DND-41 (cell line): Measurements from ENCODE around the gene NOXA1.

Source experiments
- ATAC-seq: fragments of 200-7000 bp; cut with Tn5 transposase; 3 replicates; pipeline ENCODE4 v1.9.1; 2021; ENCODE audit warnings: low read depth; ENCODE audit not compliant: insufficient read depth
- DNase-seq: peaks from one replicate; pipeline ENCODE4 v3.0.0-alpha.2; 2020
- H2AFZ ChIP-seq: 2 replicates; pipeline ENCODE4 v1.6.0; 2012; ENCODE audit warnings: low read depth, low read length
- H3K27ac ChIP-seq: 2 replicates; pipeline ENCODE4 v1.5.1; 2012; ENCODE audit warnings: low read length, inconsistent platforms
- H3K27me3 ChIP-seq: fragments of 200-600 bp; sonication (generic); 2 replicates; pipeline ENCODE4 v1.6.0; 2012; ENCODE audit warnings: low read length, mild to moderate bottlenecking, inconsistent platforms; ENCODE audit not compliant: insufficient read depth, poor library complexity
- H3K36me3 ChIP-seq: 2 replicates; pipeline ENCODE4 v1.5.1; 2012; ENCODE audit warnings: low read length, inconsistent platforms; ENCODE audit not compliant: insufficient read depth
- H3K4me1 ChIP-seq: 2 replicates; pipeline ENCODE4 v1.5.1; 2012; ENCODE audit warnings: mild to moderate bottlenecking, low read length; ENCODE audit not compliant: insufficient read depth
- H3K4me2 ChIP-seq: 2 replicates; pipeline ENCODE4 v1.6.0; 2012; ENCODE audit warnings: mild to moderate bottlenecking, moderate library complexity, low read length, inconsistent platforms; ENCODE audit not compliant: insufficient read depth
- H3K4me3 ChIP-seq, 2 experiments: fragments of 200-600 bp in 1 of 2; shearing (Covaris generic) in 1 of 2; 2 replicates each; pipeline ENCODE4 v1.5.1; 2012 to 2016; ENCODE audit warnings: inconsistent platforms in 2 of 2, low read length in 2 of 2, mild to moderate bottlenecking in 2 of 2, low read depth in 1 of 2, moderate library complexity in 1 of 2
- H3K79me2 ChIP-seq: 2 replicates; pipeline ENCODE4 v1.6.0; 2012; ENCODE audit warnings: low read length, inconsistent platforms; ENCODE audit not compliant: insufficient read depth
- H3K9ac ChIP-seq: 2 replicates; pipeline ENCODE4 v1.6.0; 2012; ENCODE audit warnings: low read depth, mild to moderate bottlenecking, inconsistent platforms, low read length, moderate library complexity
- H3K9me3 ChIP-seq: 2 replicates; pipeline ENCODE4 v1.5.1; 2012; ENCODE audit warnings: low read length, moderate library complexity, mild to moderate bottlenecking, inconsistent platforms; ENCODE audit not compliant: insufficient read depth, severe bottlenecking
- H4K20me1 ChIP-seq: 2 replicates; pipeline ENCODE4 v1.6.0; 2012; ENCODE audit warnings: low read length; ENCODE audit not compliant: insufficient read depth
- EZH2 ChIP-seq: IDR thresholded peaks from 3 replicates; pipeline ENCODE4 v1.6.1; 2012; ENCODE audit warnings: borderline replicate concordance, low read depth, mild to moderate bottlenecking, moderate library complexity, low read length, inconsistent platforms; ENCODE audit not compliant: severe bottlenecking
- TF ChIP-seq, protein P1 (sequence below): IDR thresholded peaks from 2 replicates; pipeline ENCODE4 v1.5.1; 2012; ENCODE audit warnings: borderline replicate concordance, low read length, moderate library complexity, mild to moderate bottlenecking; ENCODE audit not compliant: poor library complexity, severe bottlenecking; ENCODE audit errors: extremely low read depth

Gene NOXA1, protein sequence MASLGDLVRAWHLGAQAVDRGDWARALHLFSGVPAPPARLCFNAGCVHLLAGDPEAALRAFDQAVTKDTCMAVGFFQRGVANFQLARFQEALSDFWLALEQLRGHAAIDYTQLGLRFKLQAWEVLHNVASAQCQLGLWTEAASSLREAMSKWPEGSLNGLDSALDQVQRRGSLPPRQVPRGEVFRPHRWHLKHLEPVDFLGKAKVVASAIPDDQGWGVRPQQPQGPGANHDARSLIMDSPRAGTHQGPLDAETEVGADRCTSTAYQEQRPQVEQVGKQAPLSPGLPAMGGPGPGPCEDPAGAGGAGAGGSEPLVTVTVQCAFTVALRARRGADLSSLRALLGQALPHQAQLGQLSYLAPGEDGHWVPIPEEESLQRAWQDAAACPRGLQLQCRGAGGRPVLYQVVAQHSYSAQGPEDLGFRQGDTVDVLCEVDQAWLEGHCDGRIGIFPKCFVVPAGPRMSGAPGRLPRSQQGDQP

GRCh38 chr9:137422604-137423513, at the start of gene NOXA1, which contains the start of gene EXD3:
NOXA1 (plus strand) TSS chr9:137423393; CDS start chr9:137423530, 137 bp downstream.
EXD3 (minus strand) TSS chr9:137423162; CDS start chr9:137395357, 27,805 bp downstream.
- H3K4me3 ChIP-seq, result no peak within 1 kb of the TSS
- TF ChIP-seq, protein P1, sequence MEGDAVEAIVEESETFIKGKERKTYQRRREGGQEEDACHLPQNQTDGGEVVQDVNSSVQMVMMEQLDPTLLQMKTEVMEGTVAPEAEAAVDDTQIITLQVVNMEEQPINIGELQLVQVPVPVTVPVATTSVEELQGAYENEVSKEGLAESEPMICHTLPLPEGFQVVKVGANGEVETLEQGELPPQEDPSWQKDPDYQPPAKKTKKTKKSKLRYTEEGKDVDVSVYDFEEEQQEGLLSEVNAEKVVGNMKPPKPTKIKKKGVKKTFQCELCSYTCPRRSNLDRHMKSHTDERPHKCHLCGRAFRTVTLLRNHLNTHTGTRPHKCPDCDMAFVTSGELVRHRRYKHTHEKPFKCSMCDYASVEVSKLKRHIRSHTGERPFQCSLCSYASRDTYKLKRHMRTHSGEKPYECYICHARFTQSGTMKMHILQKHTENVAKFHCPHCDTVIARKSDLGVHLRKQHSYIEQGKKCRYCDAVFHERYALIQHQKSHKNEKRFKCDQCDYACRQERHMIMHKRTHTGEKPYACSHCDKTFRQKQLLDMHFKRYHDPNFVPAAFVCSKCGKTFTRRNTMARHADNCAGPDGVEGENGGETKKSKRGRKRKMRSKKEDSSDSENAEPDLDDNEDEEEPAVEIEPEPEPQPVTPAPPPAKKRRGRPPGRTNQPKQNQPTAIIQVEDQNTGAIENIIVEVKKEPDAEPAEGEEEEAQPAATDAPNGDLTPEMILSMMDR, result no peak
- no peak for TF ChIP-seq EZH2
- no peaks in the 10 kb centered on the region for H3K79me2 ChIP-seq
- H3K27ac ChIP-seq, result no peak within 1 kb of the TSS
- no peaks in the 10 kb centered on the region for H3K9me3 ChIP-seq
- no peak within 1 kb of the TSS for H3K4me2 ChIP-seq
- H3K9ac ChIP-seq, result no peak within 1 kb of the TSS
- no peaks in the 10 kb centered on the region for H4K20me1 ChIP-seq
- H2AFZ ChIP-seq, result no peak within 1 kb of the TSS
- no peaks in the 10 kb centered on the region for H3K27me3 ChIP-seq
- no peaks in the 10 kb centered on the region for H3K4me1 ChIP-seq
- no peak for DNase-seq
- no peaks in the 10 kb centered on the region for H3K36me3 ChIP-seq
- no peak for ATAC-seq

- no peaks in the 10 kb centered on the region for H3K4me1 ChIP-seq
- no peak for DNase-seq
Measured at GRCh38 chr9:137373611-137373980, 49.6 kb upstream of the NOXA1 start.

GRCh38 chr9:137374131-137374845, 48.9 kb upstream of the NOXA1 start:
- Histone ChIP-seq H3K9ac (no peak overlapping the region), H4K20me1 (no peaks in the 10 kb centered on the region), H3K79me2 (no peaks in the 10 kb centered on the region), H3K27me3 (no peaks in the 10 kb centered on the region), H3K27ac (no peak overlapping the region), H3K36me3 (no peaks in the 10 kb centered on the region), H3K9me3 (no peaks in the 10 kb centered on the region), H2AFZ (no peak overlapping the region), H3K4me3 (no peak overlapping the region), H3K4me2 (no peak overlapping the region), H3K4me1 (no peaks in the 10 kb centered on the region)
- DNase-seq (no peak), ATAC-seq (no peak)
- TF ChIP-seq EZH2, result no peak

More at GRCh38 chr9:137373611-137373980, 49.6 kb upstream of the NOXA1 start:
- TF ChIP-seq, protein P1, result no peak
- TF ChIP-seq EZH2, result no peak
- no peaks in the 10 kb centered on the region for H3K36me3 ChIP-seq
- H3K9me3 ChIP-seq, result no peaks in the 10 kb centered on the region
- H3K27me3 ChIP-seq, result no peaks in the 10 kb centered on the region
- no peak overlapping the region for H2AFZ ChIP-seq
- no peaks in the 10 kb centered on the region for H3K79me2 ChIP-seq
- no peak overlapping the region for H3K4me3 ChIP-seq
- H4K20me1 ChIP-seq, result no peaks in the 10 kb centered on the region
- H3K4me2 ChIP-seq, result no peak overlapping the region
- H3K9ac ChIP-seq, result no peak overlapping the region
- ATAC-seq, result no peak
- no peak overlapping the region for H3K27ac ChIP-seq
